AG09309 (cell line): ENCODE measurements around the gene MAS1.

Experiments
- DNase-seq: peaks from one replicate; pipeline ENCODE4 v3.0.0-alpha.2; 2010; ENCODE audit warnings: low read depth
- H3K4me3 ChIP-seq: 2 replicates; pipeline ENCODE4 v1.5.1; 2011; ENCODE audit warnings: mild to moderate bottlenecking, low read depth, low read length, moderate library complexity; ENCODE audit not compliant: control insufficient read depth
- CTCF ChIP-seq: IDR thresholded peaks from 2 replicates; pipeline ENCODE4 v1.5.1; 2011; ENCODE audit warnings: mild to moderate bottlenecking, low read depth, low read length, inconsistent platforms; ENCODE audit not compliant: insufficient read depth, control insufficient read depth; ENCODE audit errors: missing control alignments

Gene MAS1

GRCh38 chr6:159910342-159910741 is 19.6 kb downstream of the MAS1 start:
- TF ChIP-seq CTCF: no peak
- H3K4me3 ChIP-seq: no peak overlapping the region
- DNase-seq: no peak

GRCh38 chr6:159913375-159913774 is 22.6 kb downstream of the MAS1 start:
- DNase-seq: no peak
- TF ChIP-seq CTCF: no peak
- no peak overlapping the region for H3K4me3 ChIP-seq

GRCh38 chr6:159913862-159914564 is 23.2 kb downstream of the MAS1 start:
- H3K4me3 ChIP-seq: no peak overlapping the region
- no peak for DNase-seq
- no peak for TF ChIP-seq CTCF

GRCh38 chr6:159914565-159914923 is 23.8 kb downstream of the MAS1 start:
- no peak for DNase-seq
- no peak for TF ChIP-seq CTCF
- H3K4me3 ChIP-seq: no peak overlapping the region

GRCh38 chr6:159915397-159915796 is 24.6 kb downstream of the MAS1 start:
- no peak overlapping the region for H3K4me3 ChIP-seq
- no peak for TF ChIP-seq CTCF
- no peak for DNase-seq

- DNase-seq: no peak
- TF ChIP-seq CTCF: no peak
- no peak overlapping the region for H3K4me3 ChIP-seq
Observed at GRCh38 chr6:159916237-159916636, 25.4 kb downstream of the MAS1 start.

- no peak overlapping the region for H3K4me3 ChIP-seq
- TF ChIP-seq CTCF: no peak
Observed at GRCh38 chr6:159916752-159917151, 26.0 kb downstream of the MAS1 start.

More at GRCh38 chr6:159916752-159917151, 26.0 kb downstream of the MAS1 start:
- no peak for DNase-seq
